ENCODE measurements around the gene ARHGEF28.

DNA sequence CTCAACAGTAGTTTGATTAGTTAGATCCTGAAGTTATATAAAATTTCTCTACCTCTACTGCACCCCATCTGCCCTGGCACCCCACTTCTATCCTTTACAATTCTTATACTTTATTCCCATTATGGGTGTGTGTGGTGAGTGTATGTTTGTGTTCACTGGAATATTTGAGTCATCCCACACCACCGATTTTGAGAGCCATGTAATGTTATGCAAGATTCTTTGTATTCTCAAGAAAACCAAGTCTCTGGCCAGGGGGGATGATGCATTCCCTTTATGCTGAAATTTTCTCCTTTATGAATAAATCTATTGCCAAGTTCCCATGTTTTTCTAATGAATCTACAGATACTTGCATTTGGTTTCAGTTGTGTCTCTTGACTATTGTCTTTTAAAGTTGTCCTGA is 266.8 kb downstream of the ARHGEF28 start:
- TF ChIP-seq, protein P1, sequence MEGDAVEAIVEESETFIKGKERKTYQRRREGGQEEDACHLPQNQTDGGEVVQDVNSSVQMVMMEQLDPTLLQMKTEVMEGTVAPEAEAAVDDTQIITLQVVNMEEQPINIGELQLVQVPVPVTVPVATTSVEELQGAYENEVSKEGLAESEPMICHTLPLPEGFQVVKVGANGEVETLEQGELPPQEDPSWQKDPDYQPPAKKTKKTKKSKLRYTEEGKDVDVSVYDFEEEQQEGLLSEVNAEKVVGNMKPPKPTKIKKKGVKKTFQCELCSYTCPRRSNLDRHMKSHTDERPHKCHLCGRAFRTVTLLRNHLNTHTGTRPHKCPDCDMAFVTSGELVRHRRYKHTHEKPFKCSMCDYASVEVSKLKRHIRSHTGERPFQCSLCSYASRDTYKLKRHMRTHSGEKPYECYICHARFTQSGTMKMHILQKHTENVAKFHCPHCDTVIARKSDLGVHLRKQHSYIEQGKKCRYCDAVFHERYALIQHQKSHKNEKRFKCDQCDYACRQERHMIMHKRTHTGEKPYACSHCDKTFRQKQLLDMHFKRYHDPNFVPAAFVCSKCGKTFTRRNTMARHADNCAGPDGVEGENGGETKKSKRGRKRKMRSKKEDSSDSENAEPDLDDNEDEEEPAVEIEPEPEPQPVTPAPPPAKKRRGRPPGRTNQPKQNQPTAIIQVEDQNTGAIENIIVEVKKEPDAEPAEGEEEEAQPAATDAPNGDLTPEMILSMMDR (IDR thresholded peaks at IDR 0.05; ENCODE audit: borderline replicate concordance, extremely low read depth, low read length, poor library complexity, severe bottlenecking) = no peak
- no peak for TF ChIP-seq EZH2 (IDR thresholded peaks at IDR 0.05; ENCODE audit: borderline replicate concordance, low read depth, low read length, severe bottlenecking)

Measured in DND-41 (cell line).